ENCODE measurements around the gene SUPT4H1.
A peak's percentile ranks its signal among the peaks of the same experiment; 100 is the strongest.

The SUPT4H1 gene

GRCh38 chr17:58317421-58318064 lies 34.5 kb downstream of the SUPT4H1 start:
- DNase-seq, result peak; percentile 74
- peak; percentile 99 for ATAC-seq

GRCh38 chr17:58316260-58316960 lies 35.6 kb downstream of the SUPT4H1 start:
- DNase-seq, result no peak
- ATAC-seq, result no peak

DNA sequence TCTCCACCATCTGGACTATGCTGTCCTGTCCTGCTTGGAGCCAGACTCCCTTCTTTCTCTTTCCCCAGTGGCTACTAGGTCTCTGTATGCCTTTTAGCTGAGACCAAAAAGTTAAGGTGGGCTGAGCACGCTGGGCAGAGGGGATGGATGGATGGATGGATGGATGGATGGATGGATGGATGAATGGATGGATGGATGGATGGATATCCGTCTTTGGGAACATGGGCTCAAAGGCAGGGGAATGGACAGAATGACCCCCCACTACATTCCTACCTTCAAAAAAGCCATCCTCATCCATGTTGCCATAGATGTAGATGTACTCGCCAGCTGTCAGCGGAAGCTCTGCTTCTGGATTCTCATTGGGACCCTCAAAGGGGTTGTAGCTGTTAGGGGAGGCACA lies 36.3 kb downstream of the SUPT4H1 start:
- no peak for ATAC-seq
- DNase-seq, result no peak

GRCh38 chr17:58315281-58315711 lies 36.7 kb downstream of the SUPT4H1 start:
- DNase-seq (no peak), ATAC-seq (no peak)

GRCh38 chr17:58314706-58315015 lies 37.3 kb downstream of the SUPT4H1 start:
- no peak for ATAC-seq
- DNase-seq, result no peak

GRCh38 chr17:58313815-58314705 lies 37.9 kb downstream of the SUPT4H1 start:
- DNase-seq (no peak), ATAC-seq (no peak)

DNA sequence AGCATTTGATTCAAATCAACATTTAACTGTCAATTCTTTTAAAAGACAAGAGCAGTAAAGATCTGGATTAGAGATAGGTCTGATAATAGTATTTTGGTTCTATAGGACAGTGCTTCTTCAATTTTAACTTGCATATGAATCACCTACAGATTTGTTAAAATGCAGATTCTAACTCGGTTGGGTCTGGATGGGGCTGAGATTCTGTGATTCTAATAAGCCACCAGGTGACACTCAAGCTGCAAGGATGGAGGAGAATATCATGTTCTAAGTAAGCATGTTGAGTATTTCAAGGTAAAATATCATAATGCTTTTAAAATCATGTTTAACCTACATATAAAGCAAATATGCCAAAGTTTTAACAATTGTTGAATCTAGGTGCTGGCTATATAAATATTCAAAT lies 39.2 kb downstream of the SUPT4H1 start:
- ATAC-seq (no peak), DNase-seq (no peak)

GRCh38 chr17:58312021-58312630 lies 39.9 kb downstream of the SUPT4H1 start:
- DNase-seq (no peak), ATAC-seq (no peak)

DNA sequence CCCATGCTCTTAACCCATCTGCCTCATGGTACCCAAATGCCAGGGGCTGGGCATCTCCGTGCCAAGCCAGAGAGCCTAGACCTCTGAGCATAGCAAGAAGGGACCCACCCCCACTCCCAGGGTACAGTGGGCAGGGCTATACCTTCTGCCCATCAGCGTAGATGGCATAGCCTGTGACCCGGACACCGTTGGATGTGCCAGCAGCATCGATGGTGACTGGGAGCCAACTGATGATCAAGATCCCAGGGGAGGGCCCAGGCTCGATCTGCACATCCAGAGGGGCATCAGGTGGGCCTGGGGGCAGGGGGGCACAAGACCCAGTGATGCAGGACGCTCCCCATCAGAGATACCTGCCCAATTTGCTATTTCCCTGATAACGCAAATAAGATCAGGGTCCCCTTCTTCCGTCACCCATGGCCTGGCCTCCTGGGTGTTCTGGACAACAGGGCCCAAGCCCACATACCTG lies 40.5 kb downstream of the SUPT4H1 start:
- no peak for DNase-seq
- ATAC-seq, result no peak

- no peak for DNase-seq
- ATAC-seq, result peak; percentile 16
Measured at GRCh38 chr17:58310511-58311428, 41.2 kb downstream of the SUPT4H1 start.

DNA sequence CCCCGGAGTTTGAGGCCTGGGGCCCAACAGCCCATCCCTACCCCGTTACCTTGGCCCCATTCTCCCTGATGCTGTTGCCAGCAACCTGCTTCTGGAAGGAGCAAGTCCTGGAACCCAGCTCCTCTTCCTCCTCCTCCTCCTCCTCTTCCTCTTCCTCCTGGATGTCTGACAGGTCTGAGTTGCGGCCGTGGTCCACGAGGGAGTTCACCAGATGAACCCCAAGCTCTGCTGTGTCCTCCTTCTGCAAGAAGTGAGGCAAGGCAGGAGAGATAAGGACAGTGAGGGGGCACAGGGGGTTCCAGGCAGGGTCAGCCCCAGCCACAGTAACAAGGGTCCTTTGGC lies 42.1 kb downstream of the SUPT4H1 start:
- DNase-seq, result no peak

DNA sequence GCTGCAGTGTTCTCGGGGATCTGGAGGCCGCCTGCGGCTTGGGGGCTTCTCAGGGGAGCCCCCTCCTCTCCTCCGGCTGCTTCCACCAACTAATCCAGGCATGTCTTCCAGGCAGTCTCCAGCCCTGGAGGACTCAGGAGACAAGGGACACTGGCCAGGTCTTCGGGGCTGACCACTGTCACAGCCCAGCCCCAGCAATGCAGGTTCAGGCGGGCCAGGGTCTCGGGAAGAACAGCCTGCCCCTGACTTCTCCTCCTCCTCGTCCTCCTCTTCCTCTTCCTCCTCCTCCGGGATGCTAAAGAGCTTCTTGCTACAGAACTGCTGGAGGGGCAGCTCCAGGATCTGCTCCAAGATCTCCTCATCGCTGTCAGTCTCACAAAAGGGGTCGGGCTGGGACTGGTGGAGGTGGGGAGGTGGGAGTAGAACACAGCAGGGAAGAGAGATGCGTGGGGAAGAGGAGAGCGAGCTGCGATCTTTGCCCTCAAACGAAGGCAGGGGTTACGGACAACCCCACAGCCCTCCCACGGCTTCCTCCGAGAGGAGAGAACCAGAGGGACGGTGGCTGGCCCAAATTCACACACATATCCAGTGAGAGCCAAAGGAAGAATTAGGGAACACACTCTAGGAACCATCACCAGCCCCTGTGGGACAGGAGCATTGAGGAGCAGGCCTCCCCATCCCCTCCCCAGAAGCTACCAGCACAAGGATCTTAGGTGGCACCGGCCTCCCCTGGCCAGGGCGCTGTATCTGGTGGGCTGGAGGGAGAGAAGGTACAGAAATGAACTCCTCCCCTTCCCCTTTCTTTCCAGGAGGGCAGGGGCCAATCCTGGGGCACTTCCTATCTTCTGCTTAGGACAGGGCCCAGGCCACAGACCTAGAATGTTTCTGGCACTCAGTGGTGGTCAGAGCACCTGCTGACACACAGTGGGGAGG lies 42.8 kb downstream of the SUPT4H1 start:
- DNase-seq, result no peak
- ATAC-seq, result no peak

More for the DNA sequence above, 42.1 kb downstream of the SUPT4H1 start:
- no peak for ATAC-seq

DNA sequence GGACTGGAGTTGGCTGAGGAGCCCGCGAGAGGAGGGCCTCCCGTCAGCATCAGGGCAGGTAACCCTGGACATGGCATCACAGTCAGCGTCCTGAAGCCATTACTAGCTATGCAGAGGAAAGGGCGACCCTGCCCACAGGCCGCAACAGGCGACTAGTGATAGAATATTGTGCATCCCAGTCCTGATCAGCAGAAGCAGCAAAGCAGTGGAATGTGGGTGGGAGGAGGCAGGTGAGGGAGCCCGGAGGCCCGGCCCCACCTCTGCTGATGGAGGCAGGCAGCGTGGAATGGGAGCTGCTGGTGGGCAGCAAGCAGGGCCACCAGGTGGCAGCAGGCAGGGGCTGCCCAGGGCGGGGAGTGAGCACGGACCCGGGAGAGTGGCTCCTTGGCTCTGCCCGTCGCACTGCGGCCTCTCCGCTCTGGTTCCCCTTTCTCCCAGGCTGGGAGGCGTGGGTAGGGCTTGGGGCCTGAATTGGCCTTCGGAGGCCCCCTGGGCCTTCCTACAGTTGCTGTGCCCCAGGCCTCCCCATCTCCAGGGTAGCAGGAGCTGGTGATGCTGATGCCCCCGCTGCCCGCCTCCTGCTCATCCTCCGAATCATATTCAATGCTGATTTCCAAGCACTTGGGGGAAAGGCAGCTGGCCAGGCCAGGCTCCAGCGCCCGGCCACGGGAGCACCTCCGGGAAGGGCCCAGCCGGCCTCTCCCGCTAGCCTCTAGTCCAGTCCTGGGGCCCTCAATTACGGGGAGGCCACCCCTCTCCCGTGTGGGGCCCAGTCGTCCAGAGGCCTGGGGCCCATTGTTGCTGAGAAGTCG lies 43.6 kb downstream of the SUPT4H1 start:
- no peak for ATAC-seq
- DNase-seq, result no peak

- no peak for ATAC-seq
- no peak for DNase-seq
Measured at GRCh38 chr17:58307468-58308172, 44.4 kb downstream of the SUPT4H1 start.

GRCh38 chr17:58306131-58306951 lies 45.7 kb downstream of the SUPT4H1 start:
- ATAC-seq (no peak), DNase-seq (no peak)

GRCh38 chr17:58305626-58306025 lies 46.4 kb downstream of the SUPT4H1 start:
- DNase-seq, result no peak
- no peak for ATAC-seq

DNA sequence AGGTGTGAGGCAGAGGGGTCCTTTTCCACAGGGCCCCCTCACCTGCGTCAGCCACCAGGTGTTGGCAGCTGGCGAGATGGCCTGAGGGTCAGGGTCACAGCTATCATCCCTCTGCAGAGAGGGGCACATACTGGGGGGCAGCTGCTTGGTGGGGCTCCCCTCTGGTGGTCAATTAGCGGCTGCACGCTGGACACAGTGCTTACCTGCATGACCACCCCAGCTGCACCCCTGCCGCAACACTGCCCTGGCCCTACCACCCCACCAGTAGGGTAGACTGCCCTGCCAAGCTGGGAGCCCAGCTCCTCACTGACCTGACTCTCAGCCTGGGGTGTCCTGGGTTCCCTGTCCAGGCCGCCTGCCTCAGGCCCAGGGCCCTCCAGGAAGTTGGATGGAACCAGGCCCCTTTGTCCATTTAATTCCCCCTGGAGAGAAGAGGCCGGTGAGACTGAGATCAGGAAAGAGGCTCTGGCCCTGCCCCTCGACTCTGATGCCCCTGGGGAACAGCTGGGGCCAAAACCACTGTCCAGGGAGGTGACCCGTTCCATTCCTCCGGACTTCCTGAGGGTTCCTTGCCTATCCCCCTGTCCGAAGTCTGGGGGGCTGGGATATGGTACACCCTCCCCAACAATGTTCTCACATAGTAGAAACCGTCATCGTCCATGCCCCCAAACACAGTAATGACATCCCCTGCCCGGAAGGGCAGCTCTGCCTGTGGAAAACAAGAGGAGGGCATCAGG lies 47.1 kb downstream of the SUPT4H1 start:
- ATAC-seq (no peak), DNase-seq (no peak)
